ENCODE measurements around the gene TTYH3.

- TF ChIP-seq POLR2AphosphoS5 (IDR thresholded peaks at IDR 0.05) = peak; percentile 32 to 80 (median 71)
- peak; percentile 81 to 96 (median 91) for TF ChIP-seq CTCF (IDR thresholded peaks at IDR 0.05 in 8 of 11, conservative IDR thresholded peaks at IDR 0.05 in 3 of 11)
- TF ChIP-seq POLR2A (IDR thresholded peaks at IDR 0.05) = no peak
Observed at GRCh38 chr7:2709553-2710285, 77.9 kb downstream of the TTYH3 start.

All from spleen (tissue), 7 donors.